PC-9 (cell line): ENCODE data around the gene CCDC9. TPM values are rescaled to one million over a fixed set of nuclear protein-coding genes. Genes with fewer than 3 reads are reported as not detected.

Source experiments
- BruUV-seq: library from RNA; stranded (reverse); fragments of 400-500 nt; replicated peaks from 2 replicates; lab custom pipeline; 2021; lab: Mats Ljungman, UMichigan
- CTCF ChIA-PET: fragments of 300-600 bp; sonication (Branson Sonifier 250); formaldehyde crosslinking; loops from one replicate; lab custom pipeline; 2022; ENCODE audit warnings: antibody characterized with exemption; lab: Charles Lee
- POLR2A ChIA-PET: fragments of 300-600 bp; sonication (Branson Sonifier 250); formaldehyde crosslinking; loops from one replicate; lab custom pipeline; 2022; ENCODE audit warnings: antibody characterized with exemption; ENCODE audit not compliant: unreplicated experiment; lab: Charles Lee
- DNase-seq, 2 experiments: peaks; one replicate each; pipeline versions ENCODE4 v3.0.0 to v3.0.0-alpha.2; 2015 to 2022; ENCODE audit warnings: mixed read lengths in 1 of 2
- H2AFZ ChIP-seq: fragments of 200-600 bp; sonication (generic); 2 replicates; pipeline ENCODE4 v1.8.1; 2017; ENCODE audit warnings: antibody characterized with exemption
- H3F3A ChIP-seq: fragments of 200-600 bp; sonication (generic); 2 replicates; pipeline ENCODE4 v1.8.1; 2017; ENCODE audit warnings: antibody characterized with exemption, mild to moderate bottlenecking, low read depth; ENCODE audit not compliant: insufficient read depth
- H3K27ac ChIP-seq: fragments of 200-600 bp; sonication (generic); 2 replicates; pipeline ENCODE4 v1.6.1; 2016; ENCODE audit warnings: mixed run types
- H3K27me3 ChIP-seq: fragments of 200-600 bp; sonication (generic); 2 replicates; pipeline ENCODE4 v1.6.1; 2016; ENCODE audit warnings: low read depth, mixed run types; ENCODE audit not compliant: insufficient read depth
- H3K36me3 ChIP-seq: fragments of 200-600 bp; sonication (generic); 2 replicates; pipeline ENCODE4 v1.6.1; 2016; ENCODE audit warnings: low read depth, mixed run types
- H3K4me1 ChIP-seq: fragments of 200-600 bp; sonication (generic); replicated peaks from 2 replicates; pipeline ENCODE4 v1.6.1; 2016; ENCODE audit warnings: mixed run types; ENCODE audit not compliant: insufficient read depth
- H3K4me2 ChIP-seq: fragments of 200-600 bp; sonication (generic); 2 replicates; pipeline ENCODE4 v1.6.1; 2017; ENCODE audit warnings: mixed run types
- H3K4me3 ChIP-seq: fragments of 200-600 bp; sonication (generic); 2 replicates; pipeline ENCODE4 v1.6.1; 2016; ENCODE audit warnings: mixed run types
- H3K79me2 ChIP-seq: fragments of 200-600 bp; sonication (generic); 2 replicates; pipeline ENCODE4 v1.6.1; 2017; ENCODE audit warnings: low read depth, mixed run types
- H3K9me2 ChIP-seq: fragments of 200-600 bp; sonication (generic); 2 replicates; pipeline ENCODE4 v1.8.1; 2017; ENCODE audit warnings: mild to moderate bottlenecking; ENCODE audit not compliant: insufficient read depth
- H3K9me3 ChIP-seq: fragments of 200-600 bp; sonication (generic); 2 replicates; pipeline ENCODE4 v1.8.1; 2016; ENCODE audit warnings: low read depth; ENCODE audit not compliant: insufficient read depth
- H4K20me1 ChIP-seq: fragments of 200-600 bp; sonication (generic); 2 replicates; pipeline ENCODE4 v1.8.1; 2017; ENCODE audit not compliant: insufficient read depth
- CTCF ChIP-seq: fragments of 200-600 bp; sonication (generic); conservative IDR thresholded peaks from 2 replicates; pipeline ENCODE4 v1.6.1; 2017; ENCODE audit warnings: mixed run types, antibody characterized with exemption, mild to moderate bottlenecking, moderate library complexity
- EZH2 ChIP-seq: fragments of 200-600 bp; sonication (generic); IDR thresholded peaks from 2 replicates; pipeline ENCODE4 v1.8.0; 2017; ENCODE audit warnings: antibody characterized with exemption, low read depth
- intact Hi-C: fragments of 100-400 bp; cut with micrococcal nuclease; formaldehyde crosslinking; loops from one replicate; pipeline ENCODE4 v1.10.0; 2022; ENCODE audit not compliant: unreplicated experiment
- total RNA-seq: library from RNA; stranded (reverse); gene quantifications from 2 replicates; pipeline ENCODE4 v1.2.3, GENCODE V29; 2021

The CCDC9 gene
- total RNA-seq, 1 experiment from 2014 or later = 37.0 TPM

- Histone ChIP-seq H3K79me2 (peaks cover 18% of the 10 kb centered on the region), H3K27me3 (no peaks in the 10 kb centered on the region), H2AFZ (peak overlapping the region; percentile 87), H3K36me3 (no peaks in the 10 kb centered on the region), H3F3A (peaks cover 59% of the 10 kb centered on the region), H3K27ac (0 out of 2 replicates have a peak overlapping the region, but pooled peaks have one; percentile 38), H3K9me2 (no peaks in the 10 kb centered on the region), H3K4me1 (peaks cover 57% of the 10 kb centered on the region), H4K20me1 (peaks cover 18% of the 10 kb centered on the region), H3K4me3 (peak overlapping the region; percentile 99), H3K4me2 (peak overlapping the region; percentile 90), H3K9me3 (no peaks in the 10 kb centered on the region)
- CTCF ChIA-PET = no interaction called here
- POLR2A ChIA-PET = no interaction called here
- peak in 1 of 2 experiments; percentile 78 for DNase-seq
- no TSS peak for BruUV-seq
- intact Hi-C loops = no loop called here
- TF ChIP-seq CTCF (peak; percentile 82), EZH2 (no peak)
These were observed 26.0 kb upstream of the CCDC9 start for GRCh38 chr19:47230054-47230920.

GRCh38 chr19:47230921-47231214 lies 25.5 kb upstream of the CCDC9 start, which contains the start of gene BBC3:
BBC3 (minus strand) TSS chr19:47231199; CDS start chr19:47228431, 2,768 bp downstream.
- peaks cover 52% of the 10 kb centered on the region for H3K4me1 ChIP-seq
- ChIA-PET POLR2A (no interaction called here), CTCF (no interaction called here)
- 0 out of 2 replicates have a peak within 1 kb of the TSS, but pooled peaks have one; percentile 68 for H3K27ac ChIP-seq
- H3K4me2 ChIP-seq = peak within 1 kb of the TSS; percentile 93
- H3K4me3 ChIP-seq = peak within 1 kb of the TSS; percentile 99
- H3F3A ChIP-seq = peaks cover 57% of the 10 kb centered on the region
- H3K79me2 ChIP-seq = peaks cover 18% of the 10 kb centered on the region
- TF ChIP-seq EZH2 = no peak
- no peak for TF ChIP-seq CTCF
- H4K20me1 ChIP-seq = peaks cover 18% of the 10 kb centered on the region
- H3K36me3 ChIP-seq = no peaks in the 10 kb centered on the region
- H2AFZ ChIP-seq = peak within 1 kb of the TSS; percentile 87
- intact Hi-C loops = no loop called here
- H3K9me3 ChIP-seq = no peaks in the 10 kb centered on the region
- DNase-seq = no peak
- no peaks in the 10 kb centered on the region for H3K27me3 ChIP-seq
- BruUV-seq = no TSS peak
- H3K9me2 ChIP-seq = no peaks in the 10 kb centered on the region

DNA sequence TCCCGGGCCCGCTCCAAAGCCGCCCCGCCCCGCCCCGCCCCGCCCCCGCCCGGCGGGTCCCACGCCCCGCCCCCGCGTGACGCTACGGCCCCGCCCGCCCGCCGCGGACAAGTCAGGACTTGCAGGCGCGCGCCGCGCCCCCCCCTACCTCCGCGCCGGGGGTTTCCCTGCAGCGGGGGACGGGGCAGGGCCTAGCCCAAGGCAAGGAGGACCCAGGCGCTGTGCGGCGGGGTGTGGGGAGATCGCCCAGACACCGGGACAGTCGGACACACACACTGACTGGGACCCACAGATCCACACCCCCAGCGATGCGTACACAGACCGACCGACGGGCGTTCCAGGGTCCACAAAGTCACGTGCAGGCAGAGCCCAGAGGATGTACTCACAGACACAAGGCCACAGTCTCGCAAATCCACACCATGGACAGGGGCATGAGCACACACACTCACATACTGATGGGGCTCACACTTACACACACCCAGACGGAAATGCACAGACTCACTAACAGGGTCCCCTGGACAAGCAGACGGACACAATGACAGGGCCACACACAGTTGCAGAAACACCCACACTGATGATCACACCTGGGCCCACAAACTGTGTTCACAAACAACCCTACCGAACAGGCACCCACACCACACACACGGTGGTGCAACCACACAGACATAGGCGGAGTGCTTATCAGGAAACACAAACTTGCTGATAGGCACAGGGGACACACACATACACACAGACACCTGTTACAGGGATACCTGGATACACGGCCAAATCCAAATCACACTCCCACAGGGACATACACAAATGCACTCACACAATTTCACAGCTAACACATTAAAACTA lies 24.9 kb upstream of the CCDC9 start:
- Histone ChIP-seq H3K9me2 (no peaks in the 10 kb centered on the region), H3K4me3 (peak overlapping the region; percentile 99), H3K36me3 (no peaks in the 10 kb centered on the region), H2AFZ (peak overlapping the region; percentile 75), H3K4me1 (peaks cover 49% of the 10 kb centered on the region), H3K27me3 (no peaks in the 10 kb centered on the region), H3F3A (peaks cover 60% of the 10 kb centered on the region), H4K20me1 (peaks cover 18% of the 10 kb centered on the region), H3K9me3 (no peaks in the 10 kb centered on the region), H3K79me2 (peaks cover 18% of the 10 kb centered on the region), H3K4me2 (peak overlapping the region; percentile 93), H3K27ac (0 out of 2 replicates have a peak overlapping the region, but pooled peaks have one; percentile 68)
- BruUV-seq = no TSS peak
- DNase-seq = peak; percentile 64 to 85
- intact Hi-C loops = no loop called here
- ChIA-PET CTCF (interaction anchor here (1.2 to 1.7 kb wide), 2 partner anchors 13 to 21 kb away, joined by 5 to 6 read pairs; no protein-coding TSS in a partner anchor), POLR2A (interaction anchor here (0.5 kb wide), 1 partner anchor 145 kb away, joined by 4 read pairs; no protein-coding TSS in a partner anchor)
- no peak for TF ChIP-seq CTCF
- TF ChIP-seq EZH2 = no peak
